Thyroid gland (tissue), 4 donors: ENCODE measurements around the gene PLXNA4.

Source experiments
- CTCF ChIP-seq, 6 experiments: fragments of 200-600 bp in 3 of 6; fragments of 450-650 bp in 3 of 6; sonication (generic) in 3 of 6; IDR thresholded peaks; one replicate each; pipeline ENCODE4 v1.5.1; 2016 to 2019; ENCODE audit warnings: antibody characterized with exemption in 6 of 6, mild to moderate bottlenecking in 2 of 6, inconsistent platforms in 1 of 6, moderate library complexity in 1 of 6
- POLR2A ChIP-seq, 2 donors: fragments of 450-650 bp; IDR thresholded peaks; one replicate each; pipeline ENCODE4 v1.6.1; 2017; ENCODE audit warnings: antibody characterized with exemption in 2 of 2, mild to moderate bottlenecking in 2 of 2, moderate library complexity in 1 of 2

DNA sequence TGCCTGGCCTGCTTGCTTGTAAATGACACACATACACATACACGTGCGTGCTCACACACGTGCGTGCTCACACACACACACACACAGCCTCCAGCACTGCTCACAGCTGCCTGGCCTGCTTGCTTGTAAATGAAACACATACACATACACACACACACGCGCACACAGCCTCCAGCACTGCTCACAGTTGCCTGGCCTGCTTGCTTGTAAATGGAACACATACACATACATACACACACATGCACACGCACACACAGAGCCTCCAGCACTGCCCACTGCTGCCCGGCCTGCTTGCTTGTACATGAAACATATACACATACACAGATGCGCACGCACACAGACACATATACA, 397.2 kb downstream of the PLXNA4 start:
- TF ChIP-seq CTCF (IDR thresholded peaks at IDR 0.05) = no peak
- no peak for TF ChIP-seq POLR2A (IDR thresholded peaks at IDR 0.05)
